Left lung (tissue), 10 donors: ENCODE data around the gene CCR9. TPM values are rescaled to one million over a fixed set of nuclear protein-coding genes. Genes with fewer than 3 reads are reported as not detected.
"Not testable (repeated sequence)": the region's sequence is repeated elsewhere in the genome, so short reads cannot be mapped to it uniquely, and the experiment has no call there.

ENCODE experiments used
- ATAC-seq: fragments of 200-7000 bp; cut with Tn5 transposase; one replicate; pipeline ENCODE4 v1.9.1; 2020; ENCODE audit warnings: moderate library complexity
- DNase-seq, 4 donors: peaks; one replicate each; pipeline ENCODE4 v3.0.0-alpha.2; 2013 to 2020
- H3K27ac ChIP-seq, 2 donors: fragments of 200-600 bp; sonication (generic) in 1 of 2; one replicate each; pipeline versions ENCODE4 v1.5.0 to v1.8.0; 2020 to 2021
- H3K27me3 ChIP-seq, 2 donors: fragments of 200-600 bp; sonication (generic) in 1 of 2; one replicate each; pipeline versions ENCODE4 v1.5.0 to v1.8.0; 2020 to 2021
- H3K36me3 ChIP-seq, 2 donors: fragments of 200-600 bp; sonication (generic) in 1 of 2; one replicate each; pipeline versions ENCODE4 v1.5.0 to v1.8.0; 2020 to 2021
- H3K4me1 ChIP-seq, 2 donors: fragments of 200-600 bp; one replicate each; pipeline ENCODE4 v1.8.0; 2021
- H3K4me3 ChIP-seq, 2 donors: fragments of 200-600 bp; sonication (generic) in 1 of 2; one replicate each; pipeline versions ENCODE4 v1.5.0 to v1.8.0; 2020 to 2021; ENCODE audit warnings: mild to moderate bottlenecking in 1 of 2
- H3K9me3 ChIP-seq, 2 donors: fragments of 200-600 bp; sonication (generic) in 1 of 2; one replicate each; pipeline versions ENCODE4 v1.5.0 to v1.8.0; 2020 to 2021
- intact Hi-C, 2 donors: fragments of 100-400 bp; cut with DNase I; formaldehyde crosslinking; loops; one replicate each; pipeline versions ENCODE4 v1.11.2 to v1.14.2; 2022
- polyA plus RNA-seq, 6 donors: library from polyadenylated mRNA; unstranded; fragments of 120-200 nt; gene quantifications; one replicate each; pipeline ENCODE4 v1.2.1, GENCODE V29; 2013; ENCODE audit not compliant: insufficient read length in 6 of 6
- total RNA-seq, 2 donors: library from RNA; stranded (reverse); fragmentation: NEBNext Ultra II Directional; extraction: Animal tissue kit (Norgen Biotek cat#: 25700); gene quantifications; one replicate each; pipeline ENCODE4 v1.2.1, GENCODE V29; 2021
- TF ChIP-seq, protein P1 (sequence below), 2 donors: fragments of 200-600 bp; sonication (generic) in 1 of 2; IDR thresholded peaks; one replicate each; pipeline versions ENCODE4 v1.5.0 to v1.8.0; 2021; ENCODE audit warnings: antibody characterized with exemption in 2 of 2
- donor health status: DM: no; HTN: yes; CAD: no.
- donor health status: DM: no; HTN: no; CAD: no.

The CCR9 gene
- total and polyA plus RNA-seq, 8 donors: 0.11 to 0.32 (median 0.20) TPM; not detected in 4

- Histone ChIP-seq H3K36me3 (no peaks in the 10 kb centered on the region), H3K4me1 (peaks cover 9 to 16% of the 10 kb centered on the region in 2 donors), H3K27ac (no peak overlapping the region), H3K4me3 (no peak overlapping the region), H3K27me3 (no peaks in the 10 kb centered on the region), H3K9me3 (no peaks in the 10 kb centered on the region)
- no peak for ATAC-seq
- no peak for DNase-seq
- TF ChIP-seq, protein P1, sequence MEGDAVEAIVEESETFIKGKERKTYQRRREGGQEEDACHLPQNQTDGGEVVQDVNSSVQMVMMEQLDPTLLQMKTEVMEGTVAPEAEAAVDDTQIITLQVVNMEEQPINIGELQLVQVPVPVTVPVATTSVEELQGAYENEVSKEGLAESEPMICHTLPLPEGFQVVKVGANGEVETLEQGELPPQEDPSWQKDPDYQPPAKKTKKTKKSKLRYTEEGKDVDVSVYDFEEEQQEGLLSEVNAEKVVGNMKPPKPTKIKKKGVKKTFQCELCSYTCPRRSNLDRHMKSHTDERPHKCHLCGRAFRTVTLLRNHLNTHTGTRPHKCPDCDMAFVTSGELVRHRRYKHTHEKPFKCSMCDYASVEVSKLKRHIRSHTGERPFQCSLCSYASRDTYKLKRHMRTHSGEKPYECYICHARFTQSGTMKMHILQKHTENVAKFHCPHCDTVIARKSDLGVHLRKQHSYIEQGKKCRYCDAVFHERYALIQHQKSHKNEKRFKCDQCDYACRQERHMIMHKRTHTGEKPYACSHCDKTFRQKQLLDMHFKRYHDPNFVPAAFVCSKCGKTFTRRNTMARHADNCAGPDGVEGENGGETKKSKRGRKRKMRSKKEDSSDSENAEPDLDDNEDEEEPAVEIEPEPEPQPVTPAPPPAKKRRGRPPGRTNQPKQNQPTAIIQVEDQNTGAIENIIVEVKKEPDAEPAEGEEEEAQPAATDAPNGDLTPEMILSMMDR (IDR thresholded peaks at IDR 0.05): no peak
- intact Hi-C loops: no loop called here
Observed at GRCh38 chr3:45842851-45843625, 43.3 kb upstream of the CCR9 start.

- DNase-seq (no peak), ATAC-seq (no peak)
- Histone ChIP-seq H3K36me3 (no peaks in the 10 kb centered on the region), H3K27me3 (peaks cover 0 to 1% of the 10 kb centered on the region in 2 donors), H3K4me3 (no peak overlapping the region), H3K27ac (no peak overlapping the region), H3K4me1 (peaks cover 9 to 16% of the 10 kb centered on the region in 2 donors), H3K9me3 (no peaks in the 10 kb centered on the region)
- TF ChIP-seq, protein P1 (IDR thresholded peaks at IDR 0.05): no peak
- intact Hi-C loops: no loop called here
Observed at GRCh38 chr3:45844616-45845015, 41.7 kb upstream of the CCR9 start.

GRCh38 chr3:45848392-45848791 lies 38.0 kb upstream of the CCR9 start:
- Histone ChIP-seq H3K9me3 (no peaks in the 10 kb centered on the region), H3K27me3 (peaks cover 0 to 6% of the 10 kb centered on the region in 2 donors), H3K36me3 (no peaks in the 10 kb centered on the region), H3K4me1 (no peaks in the 10 kb centered on the region), H3K27ac (no peak overlapping the region), H3K4me3 (no peak overlapping the region)
- DNase-seq (no peak), ATAC-seq (no peak)
- TF ChIP-seq, protein P1 (IDR thresholded peaks at IDR 0.05): no peak
- intact Hi-C loops: no loop called here

DNA sequence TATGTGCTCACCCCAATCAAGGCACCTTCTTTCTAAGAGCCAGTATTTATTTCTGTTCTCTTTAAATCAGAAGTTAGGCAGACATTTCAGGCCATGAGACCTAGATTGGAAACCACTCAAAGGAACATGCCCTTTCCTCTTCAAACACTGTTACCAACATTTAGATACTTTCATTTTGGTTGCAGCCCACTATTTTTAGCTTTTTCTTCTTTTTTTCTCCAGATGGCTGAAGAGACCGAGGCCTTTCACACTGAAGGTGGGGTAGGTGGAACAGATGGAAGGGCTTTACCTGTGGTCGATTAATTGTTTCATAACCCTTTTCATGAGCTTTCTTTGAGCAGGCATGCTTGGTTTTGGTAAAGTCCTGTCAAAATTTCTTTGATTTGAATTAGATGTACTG lies 33.5 kb upstream of the CCR9 start:
- ATAC-seq (no peak), DNase-seq (no peak)
- TF ChIP-seq, protein P1 (IDR thresholded peaks at IDR 0.05): no peak
- Histone ChIP-seq H3K27ac (no peak overlapping the region), H3K4me1 (no peaks in the 10 kb centered on the region), H3K36me3 (no peaks in the 10 kb centered on the region), H3K27me3 (peaks cover 0 to 6% of the 10 kb centered on the region in 2 donors), H3K4me3 (no peak overlapping the region), H3K9me3 (peaks cover 0 to 3% of the 10 kb centered on the region in 2 donors)
- intact Hi-C loops: no loop called here

- H3K9me3 ChIP-seq, H3K27ac ChIP-seq, H3K36me3 ChIP-seq, H3K4me3 ChIP-seq, intact Hi-C loops, ATAC-seq, DNase-seq, H3K4me1 ChIP-seq, H3K27me3 ChIP-seq: not testable (repeated sequence)
Observed at GRCh38 chr3:45856323-45856722, 30.0 kb upstream of the CCR9 start.

GRCh38 chr3:45857024-45857423 lies 29.3 kb upstream of the CCR9 start:
- H3K27ac ChIP-seq, intact Hi-C loops, DNase-seq, H3K9me3 ChIP-seq, H3K4me1 ChIP-seq, H3K4me3 ChIP-seq, H3K27me3 ChIP-seq, ATAC-seq, H3K36me3 ChIP-seq: not testable (repeated sequence)
